GM12864 (cell line): Measurements from ENCODE around the gene PPY.
"Not testable (repeated sequence)": the region's sequence is repeated elsewhere in the genome, so short reads cannot be mapped to it uniquely, and the experiment has no call there.

Source experiments
- DNase-seq: peaks from one replicate; pipeline ENCODE4 v3.0.0-alpha.2; 2011; ENCODE audit warnings: low read depth
- H3K4me3 ChIP-seq: 2 replicates; pipeline ENCODE4 v1.5.1; 2011; ENCODE audit warnings: mild to moderate bottlenecking, low read depth, low read length, control low read depth
- TF ChIP-seq, protein P1 (sequence below): IDR thresholded peaks from 2 replicates; pipeline ENCODE4 v1.5.1; 2011; ENCODE audit warnings: low read depth, mild to moderate bottlenecking, moderate library complexity, low read length, control low read depth, inconsistent platforms; ENCODE audit errors: missing control alignments

The PPY gene

DNA sequence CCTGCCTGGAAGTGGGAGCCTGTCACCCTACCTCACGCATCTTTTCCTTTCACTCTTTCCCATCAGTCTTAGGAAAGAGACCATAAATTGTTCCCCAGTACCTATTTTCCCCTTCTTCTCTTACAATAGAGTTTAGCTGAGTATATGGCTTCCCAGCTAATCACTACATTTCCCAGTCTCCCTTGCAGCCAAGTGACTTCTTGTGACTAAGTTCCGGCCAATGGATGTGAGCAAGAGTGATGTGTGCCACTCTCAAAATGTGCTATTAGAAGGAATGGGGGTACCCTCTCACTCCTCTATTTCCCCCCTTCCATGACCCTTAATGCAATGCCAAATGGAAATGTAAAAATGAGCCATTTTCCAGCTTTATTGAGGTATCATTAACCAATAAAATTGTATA is 19.7 kb upstream of the PPY start:
- no peak for DNase-seq
- no peak overlapping the region for H3K4me3 ChIP-seq
- TF ChIP-seq, protein P1, sequence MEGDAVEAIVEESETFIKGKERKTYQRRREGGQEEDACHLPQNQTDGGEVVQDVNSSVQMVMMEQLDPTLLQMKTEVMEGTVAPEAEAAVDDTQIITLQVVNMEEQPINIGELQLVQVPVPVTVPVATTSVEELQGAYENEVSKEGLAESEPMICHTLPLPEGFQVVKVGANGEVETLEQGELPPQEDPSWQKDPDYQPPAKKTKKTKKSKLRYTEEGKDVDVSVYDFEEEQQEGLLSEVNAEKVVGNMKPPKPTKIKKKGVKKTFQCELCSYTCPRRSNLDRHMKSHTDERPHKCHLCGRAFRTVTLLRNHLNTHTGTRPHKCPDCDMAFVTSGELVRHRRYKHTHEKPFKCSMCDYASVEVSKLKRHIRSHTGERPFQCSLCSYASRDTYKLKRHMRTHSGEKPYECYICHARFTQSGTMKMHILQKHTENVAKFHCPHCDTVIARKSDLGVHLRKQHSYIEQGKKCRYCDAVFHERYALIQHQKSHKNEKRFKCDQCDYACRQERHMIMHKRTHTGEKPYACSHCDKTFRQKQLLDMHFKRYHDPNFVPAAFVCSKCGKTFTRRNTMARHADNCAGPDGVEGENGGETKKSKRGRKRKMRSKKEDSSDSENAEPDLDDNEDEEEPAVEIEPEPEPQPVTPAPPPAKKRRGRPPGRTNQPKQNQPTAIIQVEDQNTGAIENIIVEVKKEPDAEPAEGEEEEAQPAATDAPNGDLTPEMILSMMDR = no peak

DNA sequence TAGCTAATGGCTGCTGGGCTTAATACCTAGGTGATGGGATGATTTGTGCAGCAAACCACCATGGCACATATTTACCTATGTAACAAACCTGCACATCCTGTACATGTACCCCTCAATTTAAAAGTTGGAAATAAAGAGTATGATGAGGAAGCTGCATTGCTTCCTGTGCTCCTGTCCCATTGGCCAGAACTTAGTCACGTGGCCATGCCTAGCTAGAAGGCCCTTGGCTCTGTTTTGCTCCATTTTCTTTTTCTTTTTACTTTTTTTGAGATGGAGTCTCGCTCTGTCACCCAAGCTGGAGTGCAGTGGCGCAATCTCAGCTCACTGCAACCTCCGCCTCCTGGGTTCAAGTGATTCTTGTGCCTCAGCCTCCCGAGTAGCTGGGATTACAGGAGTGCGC is 19.0 kb upstream of the PPY start:
- not testable (repeated sequence) for DNase-seq, H3K4me3 ChIP-seq

DNA sequence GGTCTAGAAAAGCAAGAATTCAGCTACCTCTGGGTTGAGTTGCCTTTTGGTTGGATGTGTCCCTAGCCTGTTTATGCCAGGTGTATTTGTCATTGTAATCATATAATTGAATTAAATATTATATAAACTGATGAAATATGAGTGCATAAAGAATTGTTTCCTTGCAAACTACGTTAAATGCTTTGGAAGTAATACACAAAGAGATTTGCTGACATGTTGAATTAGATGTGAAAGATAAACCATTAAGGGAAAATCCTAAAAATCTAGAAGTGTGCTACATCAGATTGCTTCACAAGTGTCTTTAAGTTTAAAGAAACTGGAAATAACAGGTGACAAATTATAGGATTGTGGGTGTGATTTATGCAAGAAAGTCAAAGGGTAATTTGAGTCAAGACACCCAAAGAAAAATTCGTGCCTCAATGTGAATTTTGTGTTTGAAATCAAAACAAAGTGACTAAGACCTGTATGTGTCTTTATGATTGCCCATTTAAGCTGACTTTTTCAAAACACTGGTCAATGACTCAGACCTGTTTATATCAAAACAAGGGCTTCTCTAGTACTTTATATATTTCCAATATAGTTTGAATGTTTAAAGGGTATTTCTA is 16.6 kb upstream of the PPY start:
- DNase-seq = no peak
- H3K4me3 ChIP-seq = no peak overlapping the region
- TF ChIP-seq, protein P1 = no peak

DNA sequence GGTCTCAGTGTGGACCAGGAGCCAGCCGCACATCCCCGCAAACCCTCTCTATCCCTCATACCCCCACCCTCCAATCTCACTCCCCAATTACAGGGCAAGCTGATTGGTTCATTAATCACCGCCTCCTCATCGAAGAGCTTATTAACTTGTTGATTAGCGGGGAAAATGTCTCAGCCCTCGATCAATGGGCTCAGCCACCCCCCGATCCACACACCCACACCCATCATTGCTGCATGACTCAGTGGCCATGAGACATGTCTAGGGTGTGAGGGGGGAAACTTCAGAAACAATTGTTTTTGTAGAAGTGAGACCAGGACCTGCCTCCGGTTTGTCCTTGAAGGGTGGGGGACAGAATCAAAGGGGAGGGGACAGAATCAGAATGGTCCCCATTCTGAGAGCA is 13.9 kb upstream of the PPY start:
- TF ChIP-seq, protein P1 = no peak
- H3K4me3 ChIP-seq = no peak overlapping the region
- DNase-seq = no peak

DNA sequence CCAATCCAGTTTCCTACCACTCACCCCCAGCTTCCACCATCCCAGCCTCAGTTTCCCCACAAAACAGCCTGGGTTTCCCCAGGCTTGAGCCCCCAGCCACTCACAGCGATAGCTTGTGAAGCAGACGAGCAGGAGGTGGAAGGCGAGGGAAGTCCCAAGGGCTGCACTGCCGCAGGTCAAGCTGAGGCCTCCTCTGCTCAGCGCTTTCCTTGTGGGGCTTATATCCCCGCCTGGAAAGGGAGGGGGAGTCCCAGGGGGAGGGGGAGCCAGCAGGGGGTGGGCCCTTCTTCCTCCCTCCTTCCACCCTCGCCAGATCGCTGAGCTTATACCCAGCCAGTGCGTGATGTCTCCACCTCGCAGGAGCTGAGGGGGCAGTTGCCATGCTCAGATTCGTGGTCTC is 11.5 kb upstream of the PPY start, which contains the start of gene PYY:
Gene PYY (minus strand): TSS at position 195 of the 400 bp plus-strand sequence. CDS start 457 bp downstream, outside the sequence.
- DNase-seq = no peak
- TF ChIP-seq, protein P1 = no peak
- no peak within 1 kb of the TSS for H3K4me3 ChIP-seq

DNA sequence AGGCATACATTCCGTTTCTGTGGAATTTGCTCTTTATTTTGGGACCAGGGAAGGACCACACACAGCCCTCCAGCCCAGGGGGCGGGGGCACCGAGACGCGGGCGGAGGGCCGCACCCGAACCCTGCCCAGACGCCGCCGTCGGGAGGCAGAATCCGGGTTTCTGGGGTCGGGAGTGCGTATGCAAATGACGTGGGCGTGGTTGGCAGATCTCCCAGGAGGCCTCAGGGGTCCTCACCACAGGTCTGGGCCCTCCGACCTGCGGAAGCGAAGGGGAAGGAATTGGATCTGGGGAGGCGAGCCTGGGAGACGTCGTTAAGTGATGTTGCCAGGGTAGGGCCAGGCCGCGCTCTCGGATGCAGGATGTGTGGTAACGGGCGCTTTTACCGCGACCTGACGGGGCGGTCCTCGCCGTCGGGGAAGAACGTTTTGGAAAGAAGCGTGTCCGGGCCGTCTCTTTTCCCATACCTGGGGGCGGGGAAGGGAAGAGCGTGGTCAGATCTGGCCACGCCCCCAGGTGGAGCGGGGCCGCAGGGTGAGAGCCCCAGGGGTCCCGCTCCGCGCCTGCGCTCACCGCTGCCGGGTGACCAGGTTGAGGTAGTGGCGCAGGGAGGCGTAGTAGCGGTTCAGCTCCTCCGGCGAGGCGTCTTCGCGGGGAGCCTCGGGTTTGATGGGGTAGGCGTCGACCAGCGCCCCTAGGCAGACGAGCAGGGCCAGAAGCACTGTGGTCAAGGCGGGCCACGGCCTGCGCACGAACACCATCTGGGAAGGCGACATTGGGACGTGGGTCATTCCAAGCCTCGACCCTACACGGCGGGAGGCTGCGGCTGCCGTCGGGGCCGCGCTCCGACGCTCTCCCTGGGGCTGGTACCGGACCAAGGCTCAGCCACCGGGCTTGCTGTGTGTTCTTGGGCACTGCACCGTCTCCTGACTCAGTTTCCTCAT is 10.7 kb upstream of the PPY start:
- TF ChIP-seq, protein P1 = no peak
- H3K4me3 ChIP-seq = no peak overlapping the region
- no peak for DNase-seq

DNA sequence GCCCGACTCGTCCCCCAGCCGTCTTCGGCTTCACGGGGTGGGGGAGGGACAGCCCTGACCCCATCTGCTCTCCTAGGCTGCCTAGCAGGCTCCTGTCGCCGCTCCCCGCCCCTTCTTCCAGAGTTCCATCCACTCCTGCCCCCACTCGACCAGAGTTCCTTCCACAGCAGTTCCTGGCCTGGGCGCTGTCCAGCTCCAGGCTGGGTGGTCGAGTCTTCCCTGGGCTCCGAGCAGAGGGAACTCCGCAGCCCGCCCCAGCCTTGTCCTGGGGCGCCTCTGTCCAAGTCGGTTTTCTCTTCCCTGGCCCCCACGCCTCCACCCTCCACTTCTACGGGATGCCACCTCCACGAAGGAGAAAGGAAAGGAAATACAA is 10.1 kb upstream of the PPY start:
- TF ChIP-seq, protein P1 = no peak
- no peak for DNase-seq
- no peak overlapping the region for H3K4me3 ChIP-seq
